GM12875 (cell line): ENCODE data around the gene CARNS1.
A peak's percentile ranks its signal among the peaks of the same experiment; 100 is the strongest.

Source experiments
- H3K4me3 ChIP-seq: one replicate; pipeline ENCODE4 v1.5.1; 2011; ENCODE audit warnings: low read depth, low read length, control low read depth
- CTCF ChIP-seq: IDR thresholded peaks from 2 replicates; pipeline ENCODE4 v1.5.1; 2011; ENCODE audit warnings: low read depth, mild to moderate bottlenecking, control low read depth, inconsistent platforms, low read length, moderate library complexity, borderline replicate concordance; ENCODE audit not compliant: insufficient read depth

CARNS1 gene

GRCh38 chr11:67376873-67377808 is 38.3 kb upstream of the CARNS1 start:
- no peak for TF ChIP-seq CTCF
- H3K4me3 ChIP-seq = no peak overlapping the region

GRCh38 chr11:67378544-67378943 is 36.9 kb upstream of the CARNS1 start:
- no peak overlapping the region for H3K4me3 ChIP-seq
- no peak for TF ChIP-seq CTCF

- no peak for TF ChIP-seq CTCF
- H3K4me3 ChIP-seq = no peak overlapping the region
Observed at GRCh38 chr11:67379061-67380058, 36.1 kb upstream of the CARNS1 start.

GRCh38 chr11:67381244-67381972 is 34.1 kb upstream of the CARNS1 start:
- no peak for TF ChIP-seq CTCF
- peak overlapping the region; percentile 11 for H3K4me3 ChIP-seq

GRCh38 chr11:67382276-67383136 is 33.0 kb upstream of the CARNS1 start:
- H3K4me3 ChIP-seq = no peak overlapping the region
- TF ChIP-seq CTCF = peak; percentile 98

- no peak overlapping the region for H3K4me3 ChIP-seq
- no peak for TF ChIP-seq CTCF
Observed at GRCh38 chr11:67384851-67385366, 30.6 kb upstream of the CARNS1 start.
